ENCODE results near the gene TAPBP. TPM values are rescaled to one million over a fixed set of nuclear protein-coding genes. Genes with fewer than 3 reads are reported as not detected.

TAPBP gene
- total and polyA plus RNA-seq, 9 of the 15 experiments (the other 6 are each of a cell fraction or from before 2014, with no cell fraction given) = 5.6 to 74.0 (median 22.3) TPM

GRCh38 chr6:33271468-33272274 lies 42.2 kb downstream of the TAPBP start, which contains the start of the genes RPS18 and VPS52 (continued):
- TF ChIP-seq ZBTB34 (CRISPR knock-in tag; IDR thresholded peaks at IDR 0.05) (no peak), SNAPC5 (CRISPR knock-in tag; IDR thresholded peaks at IDR 0.05) (no peak), DPF2 (IDR thresholded peaks at IDR 0.05) (0 out of 2 replicates have a peak, but pooled peaks have one; percentile 52), ATF2 (CRISPR knock-in tag; IDR thresholded peaks at IDR 0.05) (no peak), TCF3 (CRISPR knock-in tag; IDR thresholded peaks at IDR 0.05) (peak; percentile 34; the same call in 1 of the 2 replicates), ZNF124 (CRISPR knock-in tag; IDR thresholded peaks at IDR 0.05) (no peak), HNRNPLL (IDR thresholded peaks at IDR 0.05; ENCODE audit: low read depth, low read length, poor library complexity, severe bottlenecking) (peak; percentile 52), ZNF277 (CRISPR knock-in tag; IDR thresholded peaks at IDR 0.05; ENCODE audit: borderline replicate concordance) (no peak), HMGN3 (IDR thresholded peaks at IDR 0.05; ENCODE audit: borderline replicate concordance, extremely low read depth, insufficient read length, low read depth, low read length) (peak; percentile 60), FOXO4 (CRISPR knock-in tag; IDR thresholded peaks at IDR 0.05) (peak; percentile 63; the same call in 1 of the 2 replicates), ZEB2 (IDR thresholded peaks at IDR 0.05) (peak; percentile 100), PTBP1 (IDR thresholded peaks at IDR 0.05; ENCODE audit: low read depth, low read length) (no peak), NCOR1 (IDR thresholded peaks at IDR 0.05) (peak; percentile 53), PHF20 (IDR thresholded peaks at IDR 0.05; ENCODE audit: partially characterized antibody) (peak; percentile 92), SNRNP70 (optimal IDR thresholded peaks at IDR 0.05; ENCODE audit: low read depth, low read length) (no peak), ZNF347 (CRISPR knock-in tag; IDR thresholded peaks at IDR 0.05; ENCODE audit: low read depth) (no peak), ETV1 (tag; conservative IDR thresholded peaks at IDR 0.05; ENCODE audit: low read depth) (peak; percentile 94), EP300 (IDR thresholded peaks at IDR 0.05; ENCODE audit: low read length) (peak; percentile 68; the same call in 1 of the 2 replicates), CBX5 (IDR thresholded peaks at IDR 0.05; ENCODE audit: borderline replicate concordance, low read depth) (no peak), CTCFL (IDR thresholded peaks at IDR 0.05; ENCODE audit: borderline replicate concordance, insufficient read depth, low read depth, low read length, poor library complexity, severe bottlenecking) (no peak)

Data from K562 (cell line).